HG03280 (cell line): ENCODE measurements around the gene MEA1.
"Not testable (repeated sequence)": the region's sequence is repeated elsewhere in the genome, so short reads cannot be mapped to it uniquely, and the experiment has no call there.

Experiments used
- ATAC-seq: cut with Tn5 transposase; IDR thresholded peaks from one replicate; pipeline ENCODE4 v1.9.1; 2021; ENCODE audit warnings: mild to moderate bottlenecking, moderate library complexity; ENCODE audit not compliant: unreplicated experiment

MEA1 gene

DNA sequence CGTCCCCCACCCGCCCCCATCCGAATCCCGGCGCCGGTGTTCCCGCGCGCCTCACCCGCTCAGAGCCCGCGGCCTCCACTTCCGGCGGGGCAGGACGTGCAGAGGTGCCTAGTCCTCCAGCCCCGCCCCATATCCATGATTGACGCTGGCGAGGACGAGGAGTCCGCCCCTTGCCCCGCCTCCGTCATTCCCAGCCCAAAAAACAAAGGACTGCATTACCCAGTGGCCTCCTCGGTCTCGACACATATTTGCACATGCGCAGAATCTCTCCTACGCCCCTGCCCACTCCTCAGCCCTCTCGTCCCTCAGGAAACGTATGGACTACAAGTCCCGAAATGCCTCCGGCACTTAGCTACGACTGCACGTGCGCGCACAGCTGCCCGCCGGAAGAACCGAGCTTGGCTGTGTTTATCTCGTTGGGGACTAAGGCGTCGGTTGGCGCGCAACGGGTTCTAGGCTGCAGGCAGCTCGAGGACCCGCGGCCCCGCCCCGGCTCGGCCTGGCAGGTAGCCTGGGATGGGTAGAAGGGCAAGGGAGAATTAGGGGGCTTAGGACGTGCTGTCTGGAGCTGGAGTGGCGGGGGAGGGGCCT lies at the start of gene MEA1, which contains the start of gene KLHDC3:
Gene MEA1 (minus strand): TSS at position 104 of the 591 bp plus-strand sequence. CDS start 133 bp downstream, outside the sequence.
Gene KLHDC3 (plus strand): TSS at position 407 of the 591 bp plus-strand sequence. CDS start 2,944 bp downstream, outside the sequence.
- peak; percentile 93 for ATAC-seq

GRCh38 chr6:43062818-43063217 lies 49.1 kb upstream of the MEA1 start:
- no peak for ATAC-seq

DNA sequence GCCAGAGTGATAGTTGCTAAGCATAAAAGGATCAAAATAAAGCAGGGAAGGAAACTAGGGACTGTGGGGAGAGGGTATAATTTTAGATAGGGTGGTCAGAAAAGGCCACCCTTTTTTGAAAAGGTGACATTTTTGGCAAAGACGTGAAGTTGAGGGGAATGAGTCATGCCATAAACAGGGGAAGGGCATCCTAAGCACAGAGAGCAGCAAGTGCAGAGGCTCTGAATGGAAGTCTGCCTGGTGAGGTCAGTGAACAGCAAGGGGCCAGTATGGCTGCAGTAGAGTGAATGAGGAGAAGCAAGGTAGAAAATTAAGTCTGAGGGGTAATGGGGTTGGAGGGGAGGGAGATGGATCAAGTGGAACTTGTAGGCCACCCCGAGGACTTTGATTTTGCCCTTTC lies 48.1 kb upstream of the MEA1 start:
- no peak for ATAC-seq

GRCh38 chr6:43060755-43061633 lies 47.2 kb upstream of the MEA1 start:
- no peak for ATAC-seq

- ATAC-seq, result no peak
These were observed 46.4 kb upstream of the MEA1 start for GRCh38 chr6:43060034-43060754.

GRCh38 chr6:43059168-43060033 lies 45.7 kb upstream of the MEA1 start, which contains the start of the genes KLC4 and MRPL2:
KLC4 (plus strand) TSS chr6:43059631; CDS start chr6:43061336, 1,705 bp downstream.
MRPL2 (minus strand) TSS chr6:43059434; CDS start chr6:43059381, 53 bp downstream.
- peak; percentile 88 for ATAC-seq

DNA sequence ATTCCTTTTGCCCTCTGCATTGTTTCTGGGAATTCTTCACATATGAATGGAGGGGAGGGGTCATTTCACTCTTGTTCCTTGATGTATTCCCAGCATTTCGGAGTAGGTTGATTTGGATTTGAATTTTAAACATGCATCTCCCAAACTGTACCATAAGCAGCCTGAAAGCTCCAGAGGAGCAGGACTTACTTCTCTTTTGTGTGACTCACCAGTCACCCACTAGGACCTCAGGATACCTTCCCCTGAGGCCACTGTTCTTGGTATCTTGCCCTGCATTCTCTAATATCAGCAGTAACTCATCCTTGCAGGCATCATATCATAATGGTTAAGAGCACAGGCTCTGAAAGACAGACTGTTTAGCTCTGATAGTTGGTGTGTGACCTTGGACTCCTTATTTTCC lies 44.8 kb upstream of the MEA1 start:
- no peak for ATAC-seq

- no peak for ATAC-seq
These were observed 42.2 kb upstream of the MEA1 start for GRCh38 chr6:43055966-43056365.

GRCh38 chr6:43054206-43054943 lies 40.6 kb upstream of the MEA1 start:
- no peak for ATAC-seq

DNA sequence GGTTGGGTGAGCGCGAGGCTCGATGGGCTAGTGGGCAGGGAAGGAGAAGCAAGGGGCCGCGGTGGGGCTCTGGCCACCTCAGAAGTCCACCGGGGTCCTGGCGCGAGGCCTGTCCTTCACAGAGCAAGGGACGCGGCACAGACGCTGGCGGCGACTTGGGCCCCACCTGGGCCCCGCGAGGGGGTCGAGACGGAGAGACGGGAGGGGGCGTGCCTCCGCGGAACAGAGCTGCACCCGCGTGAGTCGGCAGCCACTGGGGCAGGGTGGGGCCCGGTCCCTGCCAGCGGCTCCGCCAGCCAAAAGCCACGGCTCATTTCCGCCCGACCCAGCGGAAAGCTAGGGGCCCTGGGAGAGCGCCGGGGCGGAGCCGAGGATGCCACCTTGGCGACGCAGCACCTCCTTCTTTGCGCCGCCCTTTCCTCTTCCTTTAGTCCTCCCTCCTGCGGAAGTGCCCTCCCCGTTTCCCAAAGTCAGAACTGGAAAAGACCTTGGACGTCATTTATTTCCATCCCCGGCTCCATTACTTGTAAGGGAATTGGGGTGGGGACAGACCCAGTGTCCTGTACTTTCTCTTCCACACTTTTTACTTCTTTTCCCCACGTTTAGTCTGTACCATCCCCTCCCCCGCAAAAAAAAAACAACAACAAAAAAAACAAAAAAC lies 39.9 kb upstream of the MEA1 start, which contains the start of gene CUL7:
Gene CUL7 (minus strand): TSS at position 307 of the 661 bp plus-strand sequence. CDS start 1,063 bp downstream, outside the sequence.
- peak; percentile 68 for ATAC-seq

- ATAC-seq, result peak; percentile 24
These were observed 39.2 kb upstream of the MEA1 start for GRCh38 chr6:43052842-43053544.

GRCh38 chr6:43052225-43052841 lies 38.6 kb upstream of the MEA1 start:
- ATAC-seq, result no peak

DNA sequence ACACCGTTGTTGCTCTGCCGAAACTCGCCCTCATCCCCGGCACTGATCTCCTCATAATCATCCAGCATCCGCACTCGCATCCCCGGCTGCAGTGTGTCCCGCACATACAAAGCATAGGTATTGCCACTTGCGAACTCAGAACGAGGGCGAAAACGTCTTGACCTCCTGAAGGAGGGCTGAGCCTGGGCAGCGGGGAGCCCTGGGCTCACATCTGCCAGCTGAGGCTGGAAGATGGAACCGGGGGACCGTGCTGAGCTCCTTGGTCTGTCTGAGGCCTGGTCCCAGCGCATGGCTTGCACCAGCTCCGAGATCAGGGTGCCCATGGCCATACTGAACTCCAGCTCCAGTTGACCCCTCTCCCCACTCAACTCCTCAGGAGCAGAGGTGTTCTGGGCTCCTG lies 37.2 kb upstream of the MEA1 start:
- no peak for ATAC-seq

GRCh38 chr6:43047998-43048397 lies 34.3 kb upstream of the MEA1 start:
- ATAC-seq, result no peak

DNA sequence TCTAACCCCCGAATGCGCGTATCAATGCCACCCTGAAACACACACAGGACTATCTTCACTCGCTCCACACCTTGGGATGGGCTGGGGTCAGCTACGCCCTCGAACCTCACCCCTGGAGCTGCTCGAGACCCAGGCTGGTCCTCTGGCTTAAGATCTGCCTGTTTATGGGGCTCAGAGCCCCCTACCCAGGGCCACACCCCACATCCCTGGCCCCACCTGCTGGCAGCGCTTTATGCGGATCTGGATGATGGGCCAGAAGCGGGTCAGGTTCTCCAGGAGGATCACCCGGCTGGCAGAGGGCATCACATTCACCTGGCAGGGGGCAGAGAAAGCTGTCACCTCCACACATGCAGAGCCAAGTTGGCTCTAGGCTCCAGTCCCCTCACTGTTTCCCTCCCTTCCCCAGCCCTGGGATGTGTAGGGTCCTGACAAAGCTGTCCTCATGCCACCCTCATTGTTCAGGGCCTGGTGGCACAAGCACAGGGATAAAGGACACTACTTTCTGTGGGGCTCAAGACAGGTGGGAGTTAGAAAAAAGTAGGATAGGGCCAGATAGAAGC lies 31.7 kb upstream of the MEA1 start:
- ATAC-seq, result no peak

DNA sequence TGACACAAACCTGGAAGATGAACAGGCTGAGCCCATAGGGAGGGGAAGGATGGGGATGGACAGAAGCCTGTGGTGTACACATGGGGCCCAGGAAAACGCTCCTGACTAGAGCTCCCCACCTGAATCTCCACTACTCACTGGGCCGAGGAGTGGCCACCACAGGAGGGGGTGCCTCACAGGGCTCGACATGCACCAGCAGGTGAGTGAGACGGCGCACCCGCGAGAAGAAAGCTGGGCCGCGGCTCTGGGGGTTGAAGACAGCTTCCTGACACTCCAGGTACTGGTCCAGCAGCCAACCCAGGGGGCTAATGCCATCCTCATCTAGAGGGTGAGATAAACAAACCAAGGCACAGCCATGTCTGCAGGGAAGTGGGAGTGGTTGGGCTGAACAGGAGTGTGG lies 29.6 kb upstream of the MEA1 start:
- no peak for ATAC-seq

GRCh38 chr6:43041475-43041874 lies 27.7 kb upstream of the MEA1 start:
- ATAC-seq, result not testable (repeated sequence)
